Measurements from ENCODE around the gene SLC22A1. TPM values are rescaled to one million over a fixed set of nuclear protein-coding genes. Genes with fewer than 3 reads are reported as not detected.
A peak's percentile ranks its signal among the peaks of the same experiment; 100 is the strongest.
"Not testable (repeated sequence)": the region's sequence is repeated elsewhere in the genome, so short reads cannot be mapped to it uniquely, and the experiment has no call there.

SLC22A1 gene
- total RNA-seq, 2 experiments from 2014 or later, result 0.31 to 1.1 TPM

DNA sequence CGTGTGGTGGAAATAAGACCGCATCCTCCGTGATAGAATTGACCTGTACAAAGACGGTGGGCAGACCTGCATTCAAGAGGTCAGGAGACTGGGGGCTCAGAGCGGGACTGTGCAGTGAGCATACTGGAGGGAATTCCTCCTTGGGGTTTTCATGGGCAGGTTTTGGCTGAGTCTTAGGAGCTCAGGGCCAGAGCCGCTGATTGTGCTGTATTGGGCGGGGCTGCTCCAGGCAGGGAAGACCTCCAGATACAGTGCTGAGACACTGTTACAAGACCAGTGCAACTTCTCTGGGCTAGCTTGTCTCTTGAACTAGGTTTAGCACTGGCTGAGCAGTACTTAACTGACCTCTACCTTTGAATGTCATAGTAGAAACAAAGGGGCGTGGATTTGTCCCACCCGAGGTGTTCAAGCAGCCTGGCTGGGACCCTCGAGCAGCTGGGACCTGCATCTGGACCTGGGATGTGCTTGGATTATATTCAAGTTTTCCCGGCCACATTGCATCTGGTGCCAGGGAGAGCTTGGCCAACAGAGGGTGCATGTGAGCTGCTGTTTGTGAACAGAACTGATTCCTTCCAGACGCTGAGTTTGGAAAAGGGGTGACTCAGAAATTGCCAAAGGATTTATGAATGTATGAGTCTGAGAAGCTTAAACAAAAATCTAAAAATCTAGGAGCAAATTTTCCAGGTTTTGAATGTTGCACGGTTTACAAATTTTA is 33.4 kb upstream of the SLC22A1 start:
- intact Hi-C loops (cut with micrococcal nuclease), result no loop called here
- CTCF ChIA-PET, result interaction anchor here (0.6 to 1.5 kb wide), 3 partner anchors 24 to 367 kb away, joined by 3 to 7 read pairs (median 3); no protein-coding TSS in a partner anchor
- no peak for ATAC-seq

GRCh38 chr6:160088784-160089533 is 32.7 kb upstream of the SLC22A1 start:
- peaks cover 18% of the 10 kb centered on the region for H3K4me1 Mint-ChIP-seq (ENCODE audit: low read depth)
- no peak overlapping the region for H3K4me3 Mint-ChIP-seq
- ChIA-PET POLR2A (interaction anchor here (1.1 to 1.4 kb wide), 2 partner anchors 11 to 17 kb away, joined by 3 read pairs; no protein-coding TSS in a partner anchor), CTCF (interaction anchor here (0.9 to 1.5 kb wide), 2 partner anchors 23 to 366 kb away, joined by 3 to 7 read pairs; no protein-coding TSS in a partner anchor)
- H3K36me3 Mint-ChIP-seq (ENCODE audit: low read depth), result peaks cover 59% of the 10 kb centered on the region
- no peaks in the 10 kb centered on the region for H3K27me3 Mint-ChIP-seq
- intact Hi-C loops (cut with micrococcal nuclease), result no loop called here
- ATAC-seq, result no peak
- DNase-seq, result no peak
- no peak for TF ChIP-seq CTCF (IDR thresholded peaks at IDR 0.05)
- H3K27ac Mint-ChIP-seq, result no peak overlapping the region
- no peaks in the 10 kb centered on the region for H3K9me3 Mint-ChIP-seq

More for the DNA sequence above, 33.4 kb upstream of the SLC22A1 start:
- Mint-ChIP-seq H3K27me3 (no peaks in the 10 kb centered on the region), H3K27ac (peak overlapping the region; percentile 34), H3K4me1 (ENCODE audit: low read depth) (peaks cover 18% of the 10 kb centered on the region), H3K4me3 (no peak overlapping the region), H3K9me3 (no peaks in the 10 kb centered on the region), H3K36me3 (ENCODE audit: low read depth) (peaks cover 61% of the 10 kb centered on the region)
- TF ChIP-seq CTCF (IDR thresholded peaks at IDR 0.05), result peak; percentile 21
- POLR2A ChIA-PET, result interaction anchor here (0.6 to 1.4 kb wide), 3 partner anchors 10 to 27 kb away, joined by 3 read pairs; no protein-coding TSS in a partner anchor
- DNase-seq, result no peak

DNA sequence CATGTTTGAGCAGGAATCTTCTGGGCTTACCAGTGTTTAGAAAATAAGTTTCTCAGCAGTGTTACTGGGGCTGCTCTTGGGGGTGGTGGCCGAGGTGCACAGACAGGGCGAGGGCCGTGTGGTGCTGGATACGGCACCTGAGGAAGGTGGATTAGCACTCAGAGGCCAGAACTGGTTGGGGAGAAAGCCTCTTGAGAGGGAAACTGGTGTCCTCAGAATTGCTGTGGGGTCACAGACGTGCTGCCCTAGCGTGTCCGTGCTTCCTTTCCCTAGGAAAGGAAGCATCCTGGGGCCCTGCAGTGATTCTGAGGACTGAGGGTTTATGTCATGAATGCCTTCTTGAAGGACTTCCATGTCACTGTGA is 32.1 kb upstream of the SLC22A1 start:
- no peak overlapping the region for H3K4me3 Mint-ChIP-seq
- no peaks in the 10 kb centered on the region for H3K27me3 Mint-ChIP-seq
- intact Hi-C loops (cut with micrococcal nuclease), result no loop called here
- TF ChIP-seq CTCF (IDR thresholded peaks at IDR 0.05), result no peak
- H3K27ac Mint-ChIP-seq, result no peak overlapping the region
- POLR2A ChIA-PET, result interaction anchor here (1.1 to 1.4 kb wide), 2 partner anchors 11 to 18 kb away, joined by 3 read pairs; no protein-coding TSS in a partner anchor
- peaks cover 61% of the 10 kb centered on the region for H3K36me3 Mint-ChIP-seq (ENCODE audit: low read depth)
- no peak for ATAC-seq
- DNase-seq, result no peak
- peaks cover 18% of the 10 kb centered on the region for H3K4me1 Mint-ChIP-seq (ENCODE audit: low read depth)
- no peaks in the 10 kb centered on the region for H3K9me3 Mint-ChIP-seq
- CTCF ChIA-PET, result no interaction called here

DNA sequence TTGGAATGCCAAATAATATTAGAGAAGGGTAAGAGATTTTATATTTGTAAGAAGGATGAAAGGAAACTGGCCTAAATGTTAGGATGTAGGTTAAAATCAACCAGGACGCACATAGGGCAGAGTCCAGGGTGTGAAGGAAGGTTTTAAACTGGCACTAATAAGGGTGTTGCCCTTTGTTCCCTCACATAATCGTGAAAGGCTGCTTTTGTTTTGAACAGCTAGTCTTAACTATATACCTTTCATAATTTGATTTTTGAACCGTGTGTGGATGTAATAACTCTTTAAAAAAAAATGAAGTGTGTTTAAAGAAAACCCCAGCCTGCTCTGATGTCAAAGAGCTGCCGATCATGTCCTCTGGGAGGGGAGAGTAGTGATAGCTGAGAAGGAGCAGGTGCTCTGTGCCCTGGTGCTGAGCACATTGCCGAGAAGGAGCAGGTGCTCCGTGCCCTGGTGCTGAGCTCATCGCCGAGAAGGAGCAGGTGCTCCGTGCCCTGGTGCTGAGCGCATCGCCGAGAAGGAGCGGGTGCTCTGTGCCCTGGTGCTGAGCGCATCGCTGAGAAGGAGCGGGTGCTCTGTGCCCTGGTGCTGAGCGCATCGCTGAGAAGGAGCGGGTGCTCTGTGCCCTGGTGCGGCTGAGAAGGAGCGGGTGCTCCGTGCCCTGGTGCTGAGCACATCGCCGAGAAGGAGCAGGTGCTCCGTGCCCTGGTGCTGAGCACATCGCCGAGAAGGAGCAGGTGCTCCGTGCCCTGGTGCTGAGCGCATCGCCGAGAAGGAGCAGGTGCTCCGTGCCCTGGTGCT is 31.0 kb upstream of the SLC22A1 start:
- H3K27ac Mint-ChIP-seq; intact Hi-C loops (cut with micrococcal nuclease); POLR2A ChIA-PET; H3K27me3 Mint-ChIP-seq; CTCF ChIA-PET; H3K4me3 Mint-ChIP-seq; DNase-seq; ATAC-seq; H3K9me3 Mint-ChIP-seq: not testable (repeated sequence)
- Mint-ChIP-seq H3K36me3 (ENCODE audit: low read depth) (peaks cover 57% of the 10 kb centered on the region), H3K4me1 (ENCODE audit: low read depth) (peaks cover 17% of the 10 kb centered on the region)

GRCh38 chr6:160092176-160092575 is 29.4 kb upstream of the SLC22A1 start:
- ATAC-seq; DNase-seq; H3K9me3 Mint-ChIP-seq; H3K4me1 Mint-ChIP-seq (ENCODE audit: low read depth); POLR2A ChIA-PET; H3K27me3 Mint-ChIP-seq; intact Hi-C loops (cut with micrococcal nuclease); CTCF ChIA-PET; H3K4me3 Mint-ChIP-seq; H3K27ac Mint-ChIP-seq: not testable (repeated sequence)
- H3K36me3 Mint-ChIP-seq (ENCODE audit: low read depth), result peaks cover 63% of the 10 kb centered on the region

All from activated CD8-positive, alpha-beta T cell treated with anti-CD3 and anti-CD28 coated beads for 36 hours (primary cell).